NAMALWA (cell line): ENCODE results near the gene UBASH3B.

ENCODE experiments used
- DNase-seq: peaks from one replicate; pipeline ENCODE4 v3.0.0-alpha.2; 2015; ENCODE audit warnings: low spot score

The UBASH3B gene

GRCh38 chr11:122784325-122784955 lies 128.9 kb downstream of the UBASH3B start:
- no peak for DNase-seq

DNA sequence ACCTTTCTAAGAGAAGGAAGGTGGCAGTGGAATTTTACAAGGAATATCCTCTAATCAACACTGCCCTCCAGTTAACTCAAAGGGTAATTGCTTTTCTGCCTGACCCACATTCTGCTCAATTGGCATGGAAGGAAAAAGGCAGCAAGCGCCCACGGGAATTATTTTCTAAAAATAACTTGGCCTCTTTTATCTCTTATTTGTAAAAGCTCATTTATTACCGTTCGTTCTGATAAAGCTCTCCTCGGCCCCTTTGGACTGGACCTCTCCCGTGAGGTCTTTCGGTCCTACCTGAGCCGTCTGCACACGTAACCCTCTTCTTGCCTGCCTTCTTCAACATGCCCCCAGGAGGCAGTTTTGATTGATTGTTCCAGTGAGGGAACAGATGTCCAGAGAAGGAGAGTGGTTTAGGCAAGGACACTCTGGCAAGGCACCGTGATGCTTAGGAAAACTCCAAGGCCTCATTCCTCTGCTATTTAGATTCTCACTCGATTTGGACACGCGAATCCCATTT lies 129.6 kb downstream of the UBASH3B start:
- DNase-seq: no peak

- DNase-seq: no peak
Observed at GRCh38 chr11:122786896-122787295, 131.4 kb downstream of the UBASH3B start.

- DNase-seq: no peak
Observed at GRCh38 chr11:122788781-122789535, 133.4 kb downstream of the UBASH3B start.

DNA sequence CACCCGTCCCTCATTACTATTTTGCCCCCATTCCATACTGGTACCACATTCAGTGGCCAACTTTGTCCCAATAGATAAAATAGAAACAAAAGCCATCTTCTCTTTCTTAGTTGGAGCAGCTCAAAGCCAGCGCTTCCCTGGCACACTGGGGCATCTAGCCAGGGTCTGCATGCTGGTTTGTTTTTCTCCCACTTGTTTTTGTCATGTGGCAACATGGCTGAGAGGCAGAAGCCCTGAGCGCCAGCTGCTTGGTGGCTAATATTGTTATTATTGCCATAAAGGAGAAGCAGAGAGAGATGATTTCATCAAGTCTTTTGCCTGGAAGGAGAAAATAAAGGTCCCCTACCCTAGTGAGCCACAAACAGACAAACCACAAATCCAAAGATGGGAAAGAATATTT lies 134.4 kb downstream of the UBASH3B start:
- no peak for DNase-seq

- no peak for DNase-seq
Observed at GRCh38 chr11:122791411-122791810, 135.9 kb downstream of the UBASH3B start.

- DNase-seq: no peak
Observed at GRCh38 chr11:122791836-122792235, 136.3 kb downstream of the UBASH3B start.

GRCh38 chr11:122793515-122793914 lies 138.0 kb downstream of the UBASH3B start:
- no peak for DNase-seq

DNA sequence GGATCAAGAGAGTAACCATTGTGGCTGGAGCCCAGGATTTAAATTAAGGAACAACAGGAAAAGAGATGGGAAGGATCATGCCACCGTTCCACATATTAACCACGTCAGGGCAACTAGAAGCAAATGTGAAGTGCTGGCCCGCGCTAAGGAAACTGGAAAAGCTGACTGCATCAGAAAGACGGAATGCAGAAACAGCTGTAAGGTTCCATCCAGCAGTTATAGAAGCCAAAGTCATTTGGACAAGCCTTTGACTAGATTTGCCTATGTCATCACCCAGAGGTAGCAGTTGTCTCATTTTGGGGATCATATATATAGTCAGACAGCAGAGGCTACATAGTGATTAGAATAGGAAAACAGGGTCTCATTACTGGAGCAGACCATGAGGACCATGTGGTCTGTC lies 139.8 kb downstream of the UBASH3B start:
- DNase-seq: no peak

DNA sequence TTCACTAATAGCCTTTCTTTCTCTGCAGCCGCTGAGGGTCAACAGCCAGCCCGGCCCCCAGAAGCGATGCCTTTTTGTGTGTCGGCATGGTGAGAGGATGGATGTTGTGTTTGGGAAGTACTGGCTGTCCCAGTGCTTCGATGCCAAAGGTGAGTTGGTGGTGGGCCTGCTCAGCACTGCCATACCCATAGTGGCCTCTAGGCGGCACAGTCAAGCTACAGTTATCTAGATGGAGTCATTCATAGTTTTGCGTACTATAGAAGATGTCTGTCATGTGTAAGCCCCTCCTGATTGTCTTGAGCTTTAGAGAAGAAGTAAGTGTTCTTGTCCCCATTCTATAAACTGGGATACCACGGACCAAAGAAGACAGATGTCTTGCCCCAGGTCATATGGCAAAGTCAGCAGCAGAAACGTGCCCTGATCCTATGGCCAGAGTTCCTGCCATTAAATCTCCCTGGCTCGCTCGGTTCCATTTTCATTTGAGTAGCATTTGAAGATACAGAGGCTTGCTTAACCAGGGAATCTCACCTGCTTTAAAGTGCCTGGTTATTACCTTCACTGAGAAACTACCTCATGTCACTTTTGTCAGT lies 140.7 kb downstream of the UBASH3B start:
- DNase-seq: peak; percentile 47

DNA sequence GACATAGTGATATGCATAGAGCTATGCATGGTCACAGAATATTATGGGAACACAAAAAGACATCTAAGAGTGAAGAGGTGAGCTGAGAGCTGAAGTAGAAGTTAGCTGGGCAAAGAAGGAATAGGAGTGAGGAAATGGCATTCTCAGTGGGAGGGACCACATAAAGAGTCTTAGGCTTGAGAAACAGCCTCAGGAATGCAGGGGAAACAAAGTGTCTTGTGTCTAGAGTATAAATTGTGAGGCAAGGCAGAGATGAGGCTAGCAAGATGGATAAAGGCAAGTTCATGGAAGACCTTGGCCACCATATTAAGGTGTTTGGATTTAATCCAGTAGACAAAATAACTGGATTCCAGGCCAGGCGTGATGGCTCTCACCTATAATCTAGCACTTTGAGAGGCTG lies 142.1 kb downstream of the UBASH3B start:
- no peak for DNase-seq

- DNase-seq: no peak
Observed at GRCh38 chr11:122799406-122800105, 144.0 kb downstream of the UBASH3B start.

GRCh38 chr11:122802876-122803275 lies 147.4 kb downstream of the UBASH3B start:
- DNase-seq: no peak

DNA sequence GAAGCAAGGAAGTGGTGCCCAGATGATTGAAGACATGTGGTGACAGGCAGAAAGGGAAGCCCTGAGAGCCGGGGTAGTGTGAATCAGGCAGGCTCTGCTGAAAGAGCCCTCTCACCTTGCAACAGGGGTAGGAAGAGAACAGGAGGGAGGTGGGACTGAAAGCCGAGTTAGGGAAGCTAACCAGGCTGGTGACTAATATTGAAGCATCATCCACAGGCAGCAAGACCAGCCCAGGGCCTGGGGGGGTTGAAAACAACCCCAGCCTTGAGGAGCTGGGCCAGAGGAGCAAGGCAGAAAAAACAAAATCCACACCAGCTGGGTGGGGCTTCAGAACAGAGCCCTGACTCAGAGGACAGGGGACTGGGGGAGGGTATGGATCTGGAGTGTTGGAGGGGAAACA lies 147.8 kb downstream of the UBASH3B start:
- DNase-seq: no peak

DNA sequence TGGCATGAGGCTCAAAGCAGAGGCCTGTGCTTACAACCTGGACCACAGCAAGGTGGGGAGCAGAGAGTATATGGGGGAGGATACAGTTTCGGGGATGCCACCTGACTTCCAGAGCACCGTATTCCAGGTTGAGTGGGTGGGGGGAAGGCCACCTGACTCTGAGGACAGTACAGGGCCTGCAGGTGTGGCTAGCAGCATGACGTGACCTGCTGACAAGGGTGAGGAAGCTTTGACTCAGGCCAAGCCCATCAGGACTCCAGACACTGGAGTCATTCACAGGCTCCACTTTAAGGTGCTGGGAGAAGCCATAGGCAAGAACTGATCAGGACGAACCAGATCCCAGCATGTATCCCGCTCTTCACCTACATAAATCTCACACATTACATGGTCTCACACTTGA lies 148.2 kb downstream of the UBASH3B start:
- DNase-seq: no peak

DNA sequence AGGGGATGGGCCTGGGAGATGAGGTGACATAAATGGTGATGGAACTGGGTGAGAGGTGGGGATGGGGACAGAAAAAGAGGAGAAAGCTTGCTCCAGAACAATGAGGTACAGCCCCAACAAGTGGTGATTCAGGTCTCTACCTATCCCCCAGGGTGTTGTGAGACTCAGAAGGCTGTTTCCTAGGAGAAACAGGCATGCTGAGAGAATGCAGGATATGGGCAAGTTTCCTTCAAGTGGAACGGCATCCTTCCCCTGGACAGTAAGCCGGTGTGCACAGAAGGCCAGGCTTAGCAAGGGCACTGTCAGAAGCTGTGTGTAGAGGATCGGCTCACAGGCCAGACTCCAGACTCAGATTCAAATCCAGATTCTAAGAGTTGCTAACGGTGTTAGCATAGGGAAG lies 148.6 kb downstream of the UBASH3B start:
- no peak for DNase-seq

GRCh38 chr11:122804796-122805195 lies 149.3 kb downstream of the UBASH3B start:
- DNase-seq: no peak

GRCh38 chr11:122807731-122808477 lies 152.4 kb downstream of the UBASH3B start:
- DNase-seq: no peak

GRCh38 chr11:122808478-122808869 lies 153.0 kb downstream of the UBASH3B start:
- DNase-seq: no peak

DNA sequence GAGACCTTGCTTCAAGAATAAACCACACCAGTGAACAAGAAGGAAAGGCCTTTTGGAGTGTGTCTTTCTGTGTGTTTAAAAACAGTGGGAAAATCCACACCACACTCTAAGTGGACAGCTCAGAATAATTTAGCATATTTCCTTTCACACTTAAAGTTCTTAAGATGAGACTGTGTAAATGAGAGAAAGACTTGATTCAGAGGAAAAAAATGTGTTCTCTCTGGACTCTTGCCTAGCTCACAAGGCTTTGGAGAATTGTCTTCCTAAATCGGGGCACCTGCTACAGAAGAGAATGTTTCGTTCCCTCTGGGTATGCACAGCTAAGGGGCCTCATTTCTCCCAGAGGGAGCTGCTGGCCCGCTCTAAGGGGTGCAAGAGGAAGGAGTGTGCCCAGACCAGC lies 154.3 kb downstream of the UBASH3B start:
- DNase-seq: no peak

- DNase-seq: no peak
Observed at GRCh38 chr11:122811721-122812120, 156.2 kb downstream of the UBASH3B start.

- no peak for DNase-seq
Observed at GRCh38 chr11:122812638-122813037, 157.1 kb downstream of the UBASH3B start.
